A549 (cell line): ENCODE data around the gene SLC26A4. TPM values are rescaled to one million over a fixed set of nuclear protein-coding genes. Genes with fewer than 3 reads are reported as not detected.

ENCODE experiments used
- ATAC-seq, 2 experiments: fragments of 200-7000 bp in 1 of 2; fragments of >200 bp in 1 of 2; cut with Nextera tagmentation in 1 of 2; cut with Tn5 transposase in 1 of 2; 3 replicates each; pipeline versions ENCODE4 v1.8.0 to v1.9.1; 2018 to 2020; ENCODE audit warnings: mild to moderate bottlenecking in 1 of 2, moderate library complexity in 1 of 2
- CTCF ChIA-PET: fragments of 300-600 bp; sonication (Branson Sonifier 250); formaldehyde crosslinking; extraction: SDS; loops from one replicate; lab custom pipeline; 2021; ENCODE audit warnings: antibody characterized with exemption, inconsistent platforms; lab: Yijun Ruan, JAX
- POLR2A ChIA-PET: fragments of 350-600 bp; formaldehyde crosslinking; extraction: SDS; loops from one replicate; lab custom pipeline; 2021; ENCODE audit warnings: antibody characterized with exemption, inconsistent platforms; lab: Yijun Ruan, JAX
- DNase-seq, 2 experiments: peaks; one replicate each; pipeline versions ENCODE4 v3.0.0 to v3.0.0-alpha.2; 2011 to 2016; ENCODE audit warnings: low read depth in 1 of 2, low spot score in 1 of 2
- FAIRE-seq: peaks from 2 replicates; lab custom pipeline; 2011; peaks lifted over from hg19 to GRCh38; lab: Jason Lieb, UNC
- H3K27ac ChIP-seq, 2 experiments: fragments of >200 bp; sonication (Bioruptor Twin); formaldehyde crosslinking; 3 replicates each; pipeline ENCODE4 v1.5.1; 2016 to 2017
- H3K4me1 ChIP-seq: fragments of >200 bp; sonication (Bioruptor Twin); formaldehyde crosslinking; 3 replicates; pipeline ENCODE4 v1.6.1; 2016
- H3K4me2 ChIP-seq: fragments of >200 bp; sonication (Bioruptor Twin); formaldehyde crosslinking; 3 replicates; pipeline ENCODE4 v1.6.1; 2016
- H3K4me3 ChIP-seq: fragments of >200 bp; sonication (Bioruptor Twin); formaldehyde crosslinking; 3 replicates; pipeline ENCODE4 v1.5.1; 2016
- H3K9me3 ChIP-seq: fragments of >200 bp; sonication (Bioruptor Twin); formaldehyde crosslinking; 3 replicates; pipeline ENCODE4 v1.6.1; 2016
- ATOH8 ChIP-seq: fragments of 250-450 bp; sonication (Bioruptor Pico); IDR thresholded peaks from 2 replicates; pipeline ENCODE4 v1.5.0; 2020; ENCODE audit warnings: low read depth, mild to moderate bottlenecking, moderate library complexity
- CHD2 ChIP-seq: fragments of 150-350 bp; IDR thresholded peaks from 2 replicates; pipeline ENCODE4 v1.6.1; 2014; ENCODE audit warnings: low read length; ENCODE audit not compliant: partially characterized antibody
- EHMT2 ChIP-seq: fragments of 200-600 bp; sonication (generic); IDR thresholded peaks from 2 replicates; pipeline ENCODE4 v1.6.1; 2016; ENCODE audit warnings: antibody characterized with exemption, low read depth, mild to moderate bottlenecking, moderate library complexity
- ELK1 ChIP-seq: fragments of 150-350 bp; IDR thresholded peaks from 2 replicates; pipeline ENCODE4 v1.6.1; 2014; ENCODE audit warnings: low read depth, mild to moderate bottlenecking, low read length
- FOXS1 ChIP-seq: fragments of 250-450 bp; sonication (Bioruptor Pico); IDR thresholded peaks from 2 replicates; pipeline ENCODE4 v1.5.0; 2020; ENCODE audit warnings: mild to moderate bottlenecking, moderate library complexity
- HDAC2 ChIP-seq: fragments of 200-600 bp; sonication (generic); IDR thresholded peaks from 2 replicates; pipeline ENCODE4 v1.6.1; 2016
- HES2 ChIP-seq: fragments of >200 bp; sonication (Bioruptor Twin); formaldehyde crosslinking; IDR thresholded peaks from 2 replicates; pipeline ENCODE4 v1.6.1; 2016
- HEYL ChIP-seq: fragments of 250-450 bp; sonication (Bioruptor Pico); IDR thresholded peaks from 2 replicates; pipeline ENCODE4 v1.8.0; 2021; ENCODE audit warnings: mild to moderate bottlenecking, moderate library complexity
- HOXB5 ChIP-seq: fragments of 250-450 bp; sonication (Bioruptor Pico); IDR thresholded peaks from 2 replicates; pipeline ENCODE4 v1.5.0; 2020; ENCODE audit warnings: mild to moderate bottlenecking, moderate library complexity
- JUN ChIP-seq, 2 experiments: fragments of >200 bp; sonication (Bioruptor Twin); formaldehyde crosslinking; IDR thresholded peaks; 2 replicates in 1 of 2; 3 replicates in 1 of 2; pipeline ENCODE4 v1.6.1; 2016 to 2017
- JUNB ChIP-seq: fragments of >200 bp; sonication (Bioruptor Twin); formaldehyde crosslinking; IDR thresholded peaks from 2 replicates; pipeline ENCODE4 v1.6.1; 2016
- KDM1A ChIP-seq: fragments of 200-600 bp; sonication (generic); IDR thresholded peaks from 2 replicates; pipeline ENCODE4 v1.6.1; 2016; ENCODE audit warnings: low read depth, mild to moderate bottlenecking
- KDM5A ChIP-seq: fragments of 200-600 bp; sonication (generic); IDR thresholded peaks from 2 replicates; pipeline ENCODE4 v1.6.1; 2016; ENCODE audit warnings: antibody characterized with exemption, mild to moderate bottlenecking
- MAFK ChIP-seq: fragments of 450-650 bp; IDR thresholded peaks from 2 replicates; pipeline ENCODE4 v1.6.1; 2014; ENCODE audit not compliant: partially characterized antibody
- MAZ ChIP-seq: fragments of 150-350 bp; IDR thresholded peaks from 2 replicates; pipeline ENCODE4 v1.6.1; 2014; ENCODE audit warnings: antibody characterized with exemption, low read depth, low read length, borderline replicate concordance
- MYC ChIP-seq: IDR thresholded peaks from 2 replicates; pipeline ENCODE4 v1.6.1; 2012; ENCODE audit warnings: mild to moderate bottlenecking, inconsistent platforms, low read length, improper control_type of control experiment, borderline replicate concordance
- NFE2L2 ChIP-seq: fragments of 150-350 bp; conservative IDR thresholded peaks from 2 replicates; pipeline ENCODE4 v1.6.1; 2014; ENCODE audit warnings: low read length
- NR3C1 ChIP-seq: fragments of >200 bp; sonication (Bioruptor Twin); formaldehyde crosslinking; IDR thresholded peaks from 3 replicates; pipeline ENCODE4 v1.6.1; 2017
- POLR2AphosphoS2 ChIP-seq: conservative IDR thresholded peaks from 2 replicates; pipeline ENCODE4 v1.6.1; 2012; ENCODE audit warnings: low read length, improper control_type of control experiment, inconsistent platforms
- RAD21 ChIP-seq, 2 experiments: fragments of >200 bp in 1 of 2; sonication (Bioruptor Twin) in 1 of 2; formaldehyde crosslinking in 1 of 2; IDR thresholded peaks in 1 of 2; conservative IDR thresholded peaks in 1 of 2; 2 replicates in 1 of 2; 3 replicates in 1 of 2; pipeline ENCODE4 v1.6.1; 2012 to 2018; ENCODE audit warnings: inconsistent platforms in 1 of 2
- RFX5 ChIP-seq: fragments of 450-650 bp; IDR thresholded peaks from 2 replicates; pipeline ENCODE4 v1.7.1; 2014; ENCODE audit warnings: antibody characterized with exemption, mild to moderate bottlenecking, moderate library complexity
- RNF2 ChIP-seq: fragments of 200-600 bp; sonication (generic); IDR thresholded peaks from 2 replicates; pipeline ENCODE4 v1.6.1; 2016; ENCODE audit warnings: low read depth, mild to moderate bottlenecking, antibody characterized with exemption, moderate library complexity, borderline replicate concordance
- SREBF2 ChIP-seq: fragments of 450-650 bp; IDR thresholded peaks from 2 replicates; pipeline ENCODE4 v1.6.1; 2014; ENCODE audit warnings: mild to moderate bottlenecking, moderate library complexity
- TFCP2L1 ChIP-seq: fragments of 250-450 bp; sonication (Bioruptor Pico); IDR thresholded peaks from 2 replicates; pipeline ENCODE4 v1.5.0; 2021; ENCODE audit warnings: mild to moderate bottlenecking
- TP53 ChIP-seq: fragments of 250-450 bp; sonication (Bioruptor Pico); IDR thresholded peaks from 2 replicates; pipeline ENCODE4 v1.5.0; 2021; ENCODE audit warnings: mild to moderate bottlenecking, moderate library complexity
- ZFP36 ChIP-seq: fragments of 450-650 bp; IDR thresholded peaks from 2 replicates; pipeline ENCODE4 v1.6.1; 2014; ENCODE audit warnings: borderline replicate concordance; ENCODE audit not compliant: partially characterized antibody
- WGBS: methylation state at CpG from one replicate; pipeline ENCODE4 v1.1.6; 2017; ENCODE audit errors: missing lambda C conversion rate; 5-methylcytosine and 5-hydroxymethylcytosine counted together
- polyA plus RNA-seq, 4 experiments: library from polyadenylated mRNA; depleted of rRNA in 3 of 4; stranded (reverse); fragments of >200 nt; fragmentation: RNase III in 1 of 4; extraction: RNeasy Plus Mini Kit Qiagen cat#74134 plus additional on column Dnase treatment in 1 of 4; gene quantifications; 2 replicates in 3 of 4; 3 replicates in 1 of 4; pipeline ENCODE4 v1.2.3, GENCODE V29; 2011 to 2017
- TF ChIP-seq, protein P1 (sequence below): IDR thresholded peaks from 2 replicates; pipeline ENCODE4 v1.6.1; 2012
- TF ChIP-seq, protein P2 (sequence below): IDR thresholded peaks from 2 replicates; pipeline ENCODE4 v1.6.1; 2012
- TF ChIP-seq, protein P3 (sequence below): fragments of >200 bp; sonication (Bioruptor Twin); formaldehyde crosslinking; IDR thresholded peaks from 3 replicates; pipeline ENCODE4 v1.6.1; 2016

The SLC26A4 gene
- polyA plus RNA-seq, 2 of the 4 experiments (the other 2 are of a cell fraction) = 0.21 to 0.43 TPM

DNA sequence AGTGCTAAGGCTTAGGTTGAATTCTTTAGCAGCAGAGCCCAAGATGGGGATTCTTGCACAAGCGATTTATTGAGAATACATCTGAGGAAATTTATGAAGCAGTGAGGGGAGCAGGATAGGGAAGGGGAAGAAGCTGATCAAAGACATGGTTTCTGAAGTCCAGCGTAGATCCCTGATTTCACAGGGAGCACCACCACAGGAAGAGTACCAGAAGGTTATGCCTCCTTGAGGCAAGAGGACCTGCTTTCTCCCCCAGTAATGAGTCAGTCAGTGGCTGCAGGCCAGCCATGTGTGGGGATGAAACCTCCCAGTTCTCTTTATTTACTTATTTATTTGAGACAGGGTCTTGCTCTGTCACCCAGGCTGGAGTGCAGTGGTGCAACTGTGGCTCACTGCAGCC is 48.3 kb downstream of the SLC26A4 start:
- Histone ChIP-seq H3K4me1 (no peaks in the 10 kb centered on the region), H3K4me2 (no peak overlapping the region), H3K27ac (no peak overlapping the region), H3K9me3 (no peaks in the 10 kb centered on the region), H3K4me3 (no peak overlapping the region)
- POLR2A ChIA-PET = no interaction called here
- no peak for TF ChIP-seq JUN (IDR thresholded peaks at IDR 0.05)
- no peak for TF ChIP-seq POLR2AphosphoS2
- TF ChIP-seq RAD21 (conservative IDR thresholded peaks at IDR 0.05 in 1 of 2, IDR thresholded peaks at IDR 0.05 in 1 of 2) = no peak
- no peak for TF ChIP-seq NFE2L2
- no peak for TF ChIP-seq HES2
- TF ChIP-seq MYC = no peak
- no peak for TF ChIP-seq KDM1A
- TF ChIP-seq SREBF2 = no peak
- no peak for TF ChIP-seq TP53
- no peak for TF ChIP-seq ELK1
- TF ChIP-seq HDAC2 = no peak
- no peak for TF ChIP-seq JUNB
- TF ChIP-seq, protein P1, sequence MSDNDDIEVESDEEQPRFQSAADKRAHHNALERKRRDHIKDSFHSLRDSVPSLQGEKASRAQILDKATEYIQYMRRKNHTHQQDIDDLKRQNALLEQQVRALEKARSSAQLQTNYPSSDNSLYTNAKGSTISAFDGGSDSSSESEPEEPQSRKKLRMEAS = no peak
- no peak for TF ChIP-seq TFCP2L1 (CRISPR knock-in tag)
- TF ChIP-seq MAZ = no peak
- TF ChIP-seq CHD2 = no peak
- TF ChIP-seq, protein P2, sequence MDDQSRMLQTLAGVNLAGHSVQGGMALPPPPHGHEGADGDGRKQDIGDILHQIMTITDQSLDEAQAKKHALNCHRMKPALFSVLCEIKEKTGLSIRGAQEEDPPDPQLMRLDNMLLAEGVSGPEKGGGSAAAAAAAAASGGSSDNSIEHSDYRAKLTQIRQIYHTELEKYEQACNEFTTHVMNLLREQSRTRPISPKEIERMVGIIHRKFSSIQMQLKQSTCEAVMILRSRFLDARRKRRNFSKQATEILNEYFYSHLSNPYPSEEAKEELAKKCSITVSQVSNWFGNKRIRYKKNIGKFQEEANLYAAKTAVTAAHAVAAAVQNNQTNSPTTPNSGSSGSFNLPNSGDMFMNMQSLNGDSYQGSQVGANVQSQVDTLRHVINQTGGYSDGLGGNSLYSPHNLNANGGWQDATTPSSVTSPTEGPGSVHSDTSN = no peak
- no peak for TF ChIP-seq NR3C1
- TF ChIP-seq RNF2 = no peak
- no peak for TF ChIP-seq HOXB5 (CRISPR knock-in tag)
- WGBS = 85% methylated on average over 2 of the region's 2 CpGs
- FAIRE-seq (no peak), DNase-seq (no peak), ATAC-seq (no peak)
- CTCF ChIA-PET = interaction anchor here (1.0 to 2.5 kb wide), 3 partner anchors 16 to 246 kb away, joined by 3 to 7 read pairs (median 6); no protein-coding TSS in a partner anchor

GRCh38 chr7:107711301-107711700 is 50.7 kb downstream of the SLC26A4 start:
- ATAC-seq (no peak), FAIRE-seq (no peak), DNase-seq (no peak)
- Histone ChIP-seq H3K9me3 (no peaks in the 10 kb centered on the region), H3K27ac (no peak overlapping the region), H3K4me1 (no peaks in the 10 kb centered on the region), H3K4me2 (no peak overlapping the region), H3K4me3 (no peak overlapping the region)
- ChIA-PET POLR2A (no interaction called here), CTCF (interaction anchor here (1.1 to 3.1 kb wide), 4 partner anchors 8 to 13 kb away, joined by 3 to 10 read pairs (median 6); no protein-coding TSS in a partner anchor)
- WGBS = 30% methylated on average over 1 of the region's 1 CpG
- no peak for TF ChIP-seq ZFP36
- TF ChIP-seq KDM5A = no peak
- no peak for TF ChIP-seq JUN (IDR thresholded peaks at IDR 0.05)
- TF ChIP-seq HEYL (CRISPR knock-in tag) = no peak
- TF ChIP-seq ATOH8 (CRISPR knock-in tag) = no peak
- no peak for TF ChIP-seq RNF2
- TF ChIP-seq, protein P3, sequence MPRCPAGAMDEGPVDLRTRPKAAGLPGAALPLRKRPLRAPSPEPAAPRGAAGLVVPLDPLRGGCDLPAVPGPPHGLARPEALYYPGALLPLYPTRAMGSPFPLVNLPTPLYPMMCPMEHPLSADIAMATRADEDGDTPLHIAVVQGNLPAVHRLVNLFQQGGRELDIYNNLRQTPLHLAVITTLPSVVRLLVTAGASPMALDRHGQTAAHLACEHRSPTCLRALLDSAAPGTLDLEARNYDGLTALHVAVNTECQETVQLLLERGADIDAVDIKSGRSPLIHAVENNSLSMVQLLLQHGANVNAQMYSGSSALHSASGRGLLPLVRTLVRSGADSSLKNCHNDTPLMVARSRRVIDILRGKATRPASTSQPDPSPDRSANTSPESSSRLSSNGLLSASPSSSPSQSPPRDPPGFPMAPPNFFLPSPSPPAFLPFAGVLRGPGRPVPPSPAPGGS = no peak
- TF ChIP-seq MAFK = no peak
- no peak for TF ChIP-seq EHMT2
- TF ChIP-seq TP53 = no peak
- no peak for TF ChIP-seq KDM1A
- no peak for TF ChIP-seq RFX5
- no peak for TF ChIP-seq FOXS1
- TF ChIP-seq NR3C1 = no peak
